Activated CD8-positive, alpha-beta T cell treated with anti-CD3 and anti-CD28 coated beads, Interleukin-2, amount 10 ng/mL, durations not matched to agents 7 days and 5 days (primary cell): Measurements from ENCODE around the gene HOXC12. TPM values are rescaled to one million over a fixed set of nuclear protein-coding genes. Genes with fewer than 3 reads are reported as not detected.

Experiments used
- ATAC-seq: fragments of 150-1000 bp; cut with Tn5 transposase; one replicate; pipeline ENCODE4 v1.10.0; 2021; ENCODE audit warnings: moderate library complexity
- CTCF ChIA-PET: fragments of 350-600 bp; sonication (Branson Sonifier 250); formaldehyde crosslinking; loops from one replicate; lab custom pipeline; 2021; ENCODE audit warnings: antibody characterized with exemption; lab: Charles Lee
- POLR2A ChIA-PET: fragments of 350-600 bp; sonication (Branson Sonifier 250); formaldehyde crosslinking; loops from one replicate; lab custom pipeline; 2021; ENCODE audit warnings: antibody characterized with exemption; lab: Charles Lee
- DNase-seq: peaks from one replicate; pipeline ENCODE4 v3.0.0-alpha.2; 2020
- H3K27ac Mint-ChIP-seq: one replicate; pipeline ENCODE4 v1.8.0; 2021; ENCODE audit warnings: mild to moderate bottlenecking, mixed read lengths
- H3K27me3 Mint-ChIP-seq: one replicate; pipeline ENCODE4 v1.8.0; 2021; ENCODE audit warnings: low read depth, mixed read lengths
- H3K36me3 Mint-ChIP-seq: one replicate; pipeline ENCODE4 v1.8.0; 2021; ENCODE audit warnings: low read depth, mixed read lengths
- H3K4me1 Mint-ChIP-seq: one replicate; pipeline ENCODE4 v1.8.0; 2021; ENCODE audit warnings: low read depth, mixed read lengths
- H3K4me3 Mint-ChIP-seq: one replicate; pipeline ENCODE4 v1.8.0; 2021; ENCODE audit warnings: mild to moderate bottlenecking, mixed read lengths
- H3K9me3 Mint-ChIP-seq: one replicate; pipeline ENCODE4 v1.8.0; 2022; ENCODE audit warnings: mixed read lengths; ENCODE audit not compliant: insufficient read depth
- total RNA-seq, 2 experiments: library from RNA; stranded (reverse); gene quantifications; one replicate each; pipeline ENCODE4 v1.2.3, GENCODE V29; 2021

HOXC12 gene
- total RNA-seq, 2 experiments from 2014 or later = not detected

- Mint-ChIP-seq H3K4me3 (no peak overlapping the region), H3K27ac (no peak overlapping the region), H3K36me3 (peaks cover 5% of the 10 kb centered on the region), H3K9me3 (no peaks in the 10 kb centered on the region), H3K4me1 (peaks cover 42% of the 10 kb centered on the region), H3K27me3 (peaks cover 93% of the 10 kb centered on the region)
- ATAC-seq (no peak), DNase-seq (no peak)
- POLR2A ChIA-PET = no interaction called here
- CTCF ChIA-PET = interaction anchor here (0.9 to 2.4 kb wide), 7 partner anchors 15 to 224 kb away, joined by 3 to 11 read pairs (median 3); partner anchors contain the start of gene HOXC8
These were observed 36.4 kb downstream of the HOXC12 start for GRCh38 chr12:53991077-53991460.

GRCh38 chr12:53992377-53992889 is 37.7 kb downstream of the HOXC12 start:
- POLR2A ChIA-PET = interaction anchor here (0.6 kb wide), 1 partner anchor 291 kb away, joined by 3 read pairs; no protein-coding TSS in a partner anchor
- Mint-ChIP-seq H3K4me3 (no peak overlapping the region), H3K9me3 (no peaks in the 10 kb centered on the region), H3K36me3 (peaks cover 5% of the 10 kb centered on the region), H3K4me1 (peaks cover 40% of the 10 kb centered on the region), H3K27ac (no peak overlapping the region), H3K27me3 (peaks cover 92% of the 10 kb centered on the region)
- DNase-seq (no peak), ATAC-seq (no peak)
- CTCF ChIA-PET = interaction anchor here (0.8 to 2.4 kb wide), 6 partner anchors 12 to 224 kb away, joined by 3 to 8 read pairs (median 4); no protein-coding TSS in a partner anchor

GRCh38 chr12:53993162-53994008 is 38.7 kb downstream of the HOXC12 start:
- H3K9me3 Mint-ChIP-seq = no peaks in the 10 kb centered on the region
- POLR2A ChIA-PET = no interaction called here
- H3K4me1 Mint-ChIP-seq = peaks cover 40% of the 10 kb centered on the region
- peak overlapping the region; percentile 28 for H3K4me3 Mint-ChIP-seq
- CTCF ChIA-PET = interaction anchor here (0.8 to 0.9 kb wide), 2 partner anchors 198 to 208 kb away, joined by 3 to 4 read pairs; no protein-coding TSS in a partner anchor
- peaks cover 5% of the 10 kb centered on the region for H3K36me3 Mint-ChIP-seq
- DNase-seq (no peak), ATAC-seq (no peak)
- H3K27ac Mint-ChIP-seq = no peak overlapping the region
- peaks cover 92% of the 10 kb centered on the region for H3K27me3 Mint-ChIP-seq

- Mint-ChIP-seq H3K27ac (no peak overlapping the region), H3K9me3 (no peaks in the 10 kb centered on the region), H3K27me3 (peaks cover 95% of the 10 kb centered on the region), H3K4me3 (peak overlapping the region; percentile 10), H3K4me1 (peaks cover 36% of the 10 kb centered on the region), H3K36me3 (peaks cover 5% of the 10 kb centered on the region)
- DNase-seq (no peak), ATAC-seq (no peak)
- ChIA-PET POLR2A (no interaction called here), CTCF (interaction anchor here (0.9 kb wide), 1 partner anchor 207 kb away, joined by 3 read pairs; no protein-coding TSS in a partner anchor)
These were observed 39.2 kb downstream of the HOXC12 start for GRCh38 chr12:53994009-53994263.

GRCh38 chr12:53994264-53995001 is 39.7 kb downstream of the HOXC12 start:
- no peaks in the 10 kb centered on the region for H3K9me3 Mint-ChIP-seq
- DNase-seq = no peak
- ChIA-PET POLR2A (no interaction called here), CTCF (interaction anchor here (2.0 kb wide), 1 partner anchor 9 kb away, joined by 12 read pairs; the partner anchor contains the start of gene HOXC10)
- ATAC-seq = no peak
- H3K27me3 Mint-ChIP-seq = peaks cover 94% of the 10 kb centered on the region
- peak overlapping the region; percentile 10 for H3K4me3 Mint-ChIP-seq
- H3K27ac Mint-ChIP-seq = no peak overlapping the region
- peaks cover 5% of the 10 kb centered on the region for H3K36me3 Mint-ChIP-seq
- peaks cover 31% of the 10 kb centered on the region for H3K4me1 Mint-ChIP-seq

GRCh38 chr12:53995002-53995377 is 40.3 kb downstream of the HOXC12 start:
- peak overlapping the region; percentile 5 for H3K4me3 Mint-ChIP-seq
- DNase-seq = peak; percentile 41
- H3K27me3 Mint-ChIP-seq = peaks cover 94% of the 10 kb centered on the region
- ChIA-PET CTCF (interaction anchor here (2.0 to 2.1 kb wide), 2 partner anchors 9 to 38 kb away, joined by 6 to 12 read pairs; partner anchors contain the start of genes HOXC10 and HOXC5), POLR2A (no interaction called here)
- H3K9me3 Mint-ChIP-seq = no peaks in the 10 kb centered on the region
- peaks cover 27% of the 10 kb centered on the region for H3K4me1 Mint-ChIP-seq
- H3K36me3 Mint-ChIP-seq = peaks cover 5% of the 10 kb centered on the region
- no peak for ATAC-seq
- H3K27ac Mint-ChIP-seq = no peak overlapping the region

GRCh38 chr12:53995378-53996239 is 40.9 kb downstream of the HOXC12 start:
- CTCF ChIA-PET = interaction anchor here (0.8 to 2.1 kb wide), 5 partner anchors 10 to 213 kb away, joined by 3 to 12 read pairs (median 5); partner anchors contain the start of genes HOXC10 and HOXC5
- Mint-ChIP-seq H3K9me3 (no peaks in the 10 kb centered on the region), H3K4me1 (peaks cover 27% of the 10 kb centered on the region), H3K27ac (no peak overlapping the region), H3K4me3 (peak overlapping the region; percentile 72), H3K27me3 (peaks cover 93% of the 10 kb centered on the region), H3K36me3 (peaks cover 5% of the 10 kb centered on the region)
- peak; percentile 28 for ATAC-seq
- no peak for DNase-seq
- POLR2A ChIA-PET = no interaction called here

GRCh38 chr12:53996240-53997203 is 41.8 kb downstream of the HOXC12 start:
- no peaks in the 10 kb centered on the region for H3K9me3 Mint-ChIP-seq
- H3K4me3 Mint-ChIP-seq = peak overlapping the region; percentile 72
- H3K27ac Mint-ChIP-seq = no peak overlapping the region
- H3K36me3 Mint-ChIP-seq = peaks cover 5% of the 10 kb centered on the region
- ATAC-seq = no peak
- peaks cover 94% of the 10 kb centered on the region for H3K27me3 Mint-ChIP-seq
- no peak for DNase-seq
- ChIA-PET CTCF (interaction anchor here (0.8 to 2.1 kb wide), 6 partner anchors 10 to 212 kb away, joined by 3 to 12 read pairs (median 4); partner anchors contain the start of genes HOXC10 and HOXC5), POLR2A (no interaction called here)
- peaks cover 27% of the 10 kb centered on the region for H3K4me1 Mint-ChIP-seq

- Mint-ChIP-seq H3K27ac (no peak overlapping the region), H3K36me3 (peaks cover 5% of the 10 kb centered on the region), H3K9me3 (no peaks in the 10 kb centered on the region), H3K4me3 (no peak overlapping the region), H3K27me3 (peaks cover 94% of the 10 kb centered on the region), H3K4me1 (peaks cover 27% of the 10 kb centered on the region)
- DNase-seq = no peak
- CTCF ChIA-PET = interaction anchor here (0.8 to 3.6 kb wide), 6 partner anchors 8 to 195 kb away, joined by 3 to 16 read pairs (median 4); partner anchors contain the start of gene HOXC5
- no peak for ATAC-seq
- POLR2A ChIA-PET = interaction anchor here (1.2 kb wide), 1 partner anchor 19 kb away, joined by 6 read pairs; no protein-coding TSS in a partner anchor
These were observed 42.8 kb downstream of the HOXC12 start for GRCh38 chr12:53997204-53998109.
